Ecto neural progenitor cell (in vitro differentiated cells): ENCODE results near the gene IKBKG.
"Not testable (repeated sequence)": the region's sequence is repeated elsewhere in the genome, so short reads cannot be mapped to it uniquely, and the experiment has no call there.

Experiments used
- DNase-seq: peaks from one replicate; pipeline ENCODE4 v3.0.0-alpha.2; 2018; ENCODE audit warnings: low spot score

IKBKG gene

DNA sequence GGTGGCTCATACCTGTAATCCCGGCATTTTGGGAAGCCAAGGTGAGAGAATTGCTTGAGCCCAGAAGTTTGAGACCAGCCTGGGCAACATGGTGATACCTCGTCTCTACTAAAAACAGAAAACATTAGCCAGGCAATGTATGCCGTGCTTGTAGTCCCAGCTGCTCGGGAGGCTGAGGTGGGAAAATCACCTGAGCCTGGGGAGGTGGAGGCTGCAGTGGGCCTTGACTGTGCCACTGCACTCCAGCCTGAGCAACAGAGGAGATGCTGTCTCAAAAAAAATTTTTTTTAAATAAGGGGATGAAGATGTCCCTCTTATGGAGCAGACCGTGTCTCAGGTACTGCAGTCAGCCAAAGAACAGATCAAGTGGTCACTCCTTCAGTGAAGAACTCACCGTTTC lies 58.1 kb downstream of the IKBKG start:
- DNase-seq: no peak

DNA sequence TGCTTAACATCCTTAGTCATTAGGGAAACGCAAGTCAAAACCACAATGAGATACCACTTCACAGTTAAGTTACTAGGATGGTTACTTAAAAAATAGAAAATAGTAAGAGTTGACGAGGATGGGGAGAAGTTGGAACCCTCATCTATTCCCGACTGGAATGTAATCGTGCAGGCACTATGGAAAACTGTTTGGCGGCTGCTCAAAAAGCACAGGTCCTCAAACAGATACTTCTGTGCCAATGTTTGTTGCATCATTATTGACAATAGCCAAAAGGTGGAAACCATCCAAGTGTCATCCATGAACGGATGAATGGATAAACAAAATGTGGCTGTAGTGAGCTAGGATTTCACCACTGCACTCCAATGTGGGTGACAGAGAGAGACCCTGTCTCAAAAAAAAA lies 60.0 kb downstream of the IKBKG start:
- DNase-seq: no peak

DNA sequence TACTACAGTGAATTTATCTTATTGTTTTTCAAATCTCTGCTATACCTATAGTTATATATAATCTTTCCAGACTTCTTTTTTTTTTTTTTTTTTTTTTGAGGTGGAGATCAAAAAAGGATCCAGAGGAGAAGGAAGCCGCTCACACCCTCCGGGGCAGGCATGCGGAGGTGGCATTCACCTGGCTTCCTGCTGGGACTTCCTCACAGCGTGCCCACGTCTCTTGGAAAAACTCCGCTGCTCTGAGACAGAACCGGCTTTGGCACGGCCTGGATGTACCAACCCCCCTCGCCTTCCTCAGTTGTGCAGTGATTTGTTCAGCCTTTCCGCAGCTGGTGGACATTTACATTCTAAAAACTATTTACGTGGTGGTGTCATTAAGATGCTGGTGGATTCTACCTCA lies 60.6 kb downstream of the IKBKG start:
- not testable (repeated sequence) for DNase-seq

DNA sequence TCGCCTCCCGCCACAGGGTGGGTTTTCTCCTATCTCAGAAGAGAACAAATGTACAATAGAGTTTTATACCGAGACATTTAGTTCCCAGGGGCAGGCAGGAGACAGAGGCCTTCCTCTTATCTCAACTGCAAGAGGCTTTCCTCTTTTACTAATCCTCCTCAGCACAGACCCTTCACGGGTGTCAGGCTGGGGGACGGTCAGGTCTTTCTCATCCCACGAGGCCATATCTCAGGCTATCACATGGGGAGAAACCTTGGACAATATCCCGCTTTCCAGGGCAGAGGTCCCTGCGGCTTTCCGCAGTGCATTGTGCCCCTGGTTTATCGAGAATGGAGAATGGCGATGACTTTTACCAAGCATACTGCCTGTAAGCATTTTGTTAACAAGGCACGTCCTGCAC lies 61.4 kb downstream of the IKBKG start:
- DNase-seq: not testable (repeated sequence)

DNA sequence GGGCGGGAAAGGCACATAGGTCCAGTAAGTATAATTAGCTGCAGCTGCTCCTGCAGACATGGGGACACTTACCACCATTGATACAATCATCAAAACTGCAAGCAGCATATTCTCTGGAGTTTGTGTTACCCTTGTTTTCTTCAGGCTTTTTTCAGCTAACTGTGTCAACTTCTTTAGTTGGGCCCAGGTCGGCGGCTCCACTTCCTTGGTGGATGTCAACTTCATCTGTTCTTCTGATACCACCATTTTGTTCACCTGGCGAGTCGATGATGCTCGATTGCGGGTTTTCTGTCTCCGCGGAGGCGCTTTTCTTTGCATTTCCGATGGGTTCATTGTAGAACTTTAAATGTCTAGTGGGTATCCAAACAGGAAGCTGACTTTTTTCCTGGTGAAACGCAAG lies 63.7 kb downstream of the IKBKG start:
- not testable (repeated sequence) for DNase-seq

DNA sequence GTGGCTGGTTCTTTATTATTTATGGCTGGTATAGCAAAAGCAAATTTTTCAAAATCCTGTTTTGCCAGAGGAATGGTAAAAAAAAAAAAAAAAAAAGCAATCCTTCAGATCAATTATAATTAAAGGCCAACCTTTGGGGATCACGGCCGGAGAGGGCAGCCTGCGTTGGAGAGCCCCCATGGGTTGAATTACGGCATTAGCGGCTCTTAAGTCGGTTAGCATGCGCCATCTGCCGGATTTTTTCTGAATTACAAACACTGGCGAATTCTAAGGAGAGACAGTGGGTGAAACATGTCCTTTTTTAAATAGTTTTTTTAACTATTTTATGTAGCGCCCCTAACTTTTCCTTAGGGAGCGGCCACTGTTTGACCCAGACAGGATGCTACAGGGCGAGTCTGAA lies 66.2 kb downstream of the IKBKG start:
- not testable (repeated sequence) for DNase-seq
